Tibial nerve (tissue), 4 donors: Measurements from ENCODE around the gene PTK7. TPM values are rescaled to one million over a fixed set of nuclear protein-coding genes. Genes with fewer than 3 reads are reported as not detected.

ENCODE experiments used
- DNase-seq, 2 donors: peaks; one replicate each; pipeline ENCODE4 v3.0.0-alpha.2; 2019; ENCODE audit warnings: low spot score in 2 of 2
- H3K27ac ChIP-seq, 4 donors: fragments of 200-600 bp; sonication (generic) in 3 of 4; one replicate each; pipeline ENCODE4 v1.5.1; 2017 to 2019; ENCODE audit warnings: mild to moderate bottlenecking in 1 of 4
- H3K27me3 ChIP-seq, 2 donors: fragments of 200-600 bp; sonication (generic) in 1 of 2; one replicate each; pipeline versions ENCODE4 v1.5.1 to v1.6.0; 2017 to 2019
- H3K36me3 ChIP-seq, 3 donors: fragments of 200-600 bp; sonication (generic); one replicate each; pipeline ENCODE4 v1.5.1; 2018 to 2019
- H3K4me1 ChIP-seq, 4 donors: fragments of 200-600 bp; sonication (generic) in 3 of 4; one replicate each; pipeline ENCODE4 v1.5.1; 2017 to 2019
- H3K4me3 ChIP-seq, 4 donors: fragments of 200-600 bp; sonication (generic) in 3 of 4; one replicate each; pipeline ENCODE4 v1.5.1; 2017 to 2019; ENCODE audit warnings: mild to moderate bottlenecking in 1 of 4, moderate library complexity in 1 of 4
- H3K9me3 ChIP-seq, 4 donors: fragments of 200-600 bp; sonication (generic) in 3 of 4; one replicate each; pipeline ENCODE4 v1.5.1; 2017 to 2019
- CTCF ChIP-seq, 5 experiments: fragments of 200-600 bp in 3 of 5; fragments of 450-650 bp in 2 of 5; sonication (generic) in 3 of 5; IDR thresholded peaks; one replicate each; pipeline ENCODE4 v1.5.1; 2016 to 2019; ENCODE audit warnings: antibody characterized with exemption in 5 of 5, mild to moderate bottlenecking in 3 of 5, moderate library complexity in 2 of 5
- EP300 ChIP-seq, 2 donors: sonication (generic); formaldehyde crosslinking; IDR thresholded peaks; one replicate each; pipeline ENCODE4 v1.6.1; 2017; ENCODE audit warnings: antibody characterized with exemption in 2 of 2, mild to moderate bottlenecking in 1 of 2
- POLR2A ChIP-seq, 2 donors: fragments of 450-650 bp; IDR thresholded peaks; one replicate each; pipeline ENCODE4 v1.6.1; 2017; ENCODE audit warnings: antibody characterized with exemption in 2 of 2, mild to moderate bottlenecking in 2 of 2, moderate library complexity in 2 of 2
- WGBS, 2 donors: methylation state at CpG; one replicate each; pipeline ENCODE4 v1.1.5; 2018; 5-methylcytosine and 5-hydroxymethylcytosine counted together
- total RNA-seq, 4 donors: library from RNA; depleted of rRNA; stranded (reverse); fragments of >200 nt; gene quantifications; one replicate each; pipeline ENCODE4 v1.1.0, GENCODE V29; 2016

Gene PTK7
- total RNA-seq, 4 donors from 2014 or later: 1.5 to 5.5 (median 3.9) TPM

GRCh38 chr6:43070028-43070632, 6.0 kb upstream of the PTK7 start:
- no peaks in the 10 kb centered on the region for H3K9me3 ChIP-seq
- peak in 2 of 5 experiments; percentile 25 to 26 for TF ChIP-seq CTCF (IDR thresholded peaks at IDR 0.05)
- TF ChIP-seq POLR2A (IDR thresholded peaks at IDR 0.05): no peak
- no peak for TF ChIP-seq EP300 (IDR thresholded peaks at IDR 0.05)
- no peak overlapping the region for H3K27ac ChIP-seq
- no peak overlapping the region for H3K4me3 ChIP-seq
- H3K36me3 ChIP-seq: peaks cover 3 to 93% (median 6%) of the 10 kb centered on the region in 3 donors
- 60 to 61% methylated on average over 6 of the region's 6 CpGs for WGBS, 2 donors
- peaks cover 0 to 2% of the 10 kb centered on the region in 2 donors for H3K27me3 ChIP-seq
- no peak for DNase-seq
- H3K4me1 ChIP-seq: peaks cover 0 to under 1% (median 0%) of the 10 kb centered on the region in 4 donors

- DNase-seq: no peak
- WGBS, 2 donors: 48 to 70% methylated on average over 3 to 6 of the region's 6 CpGs
- no peak overlapping the region for H3K4me3 ChIP-seq
- peaks cover 0 to 20% (median 3%) of the 10 kb centered on the region in 4 donors for H3K4me1 ChIP-seq
- peaks cover 0 to 27% of the 10 kb centered on the region in 2 donors for H3K27me3 ChIP-seq
- peaks cover 0 to 53% (median 0%) of the 10 kb centered on the region in 3 donors for H3K36me3 ChIP-seq
- TF ChIP-seq CTCF (IDR thresholded peaks at IDR 0.05): no peak
- TF ChIP-seq EP300 (IDR thresholded peaks at IDR 0.05): no peak
- no peak for TF ChIP-seq POLR2A (IDR thresholded peaks at IDR 0.05)
- no peak overlapping the region for H3K27ac ChIP-seq
- H3K9me3 ChIP-seq: no peaks in the 10 kb centered on the region
Observed at GRCh38 chr6:43074847-43075669, 1.1 kb upstream of the PTK7 start.

GRCh38 chr6:43076464-43077332, 584 bp downstream of the PTK7 start:
- Histone ChIP-seq H3K36me3 (peaks cover 0 to 37% (median 0%) of the 10 kb centered on the region in 3 donors), H3K4me1 (peaks cover 0 to 20% (median 3%) of the 10 kb centered on the region in 4 donors), H3K9me3 (no peaks in the 10 kb centered on the region), H3K27me3 (peaks cover 0 to 27% of the 10 kb centered on the region in 2 donors), H3K27ac (peak overlapping the region in 1 of 4 donors; percentile 13), H3K4me3 (peak overlapping the region; percentile 22 to 56 (median 38))
- no peak for DNase-seq
- TF ChIP-seq EP300 (IDR thresholded peaks at IDR 0.05) (no peak), CTCF (IDR thresholded peaks at IDR 0.05) (no peak), POLR2A (IDR thresholded peaks at IDR 0.05) (no peak)
- WGBS, 2 donors: 1 to 2% methylated on average over 42 to 49 of the region's 72 CpGs

- 48 to 49% methylated on average over 8 of the region's 8 CpGs for WGBS, 2 donors
- TF ChIP-seq POLR2A (IDR thresholded peaks at IDR 0.05) (no peak), EP300 (IDR thresholded peaks at IDR 0.05) (no peak), CTCF (IDR thresholded peaks at IDR 0.05) (no peak)
- DNase-seq: no peak
- Histone ChIP-seq H3K9me3 (no peaks in the 10 kb centered on the region), H3K27ac (no peak overlapping the region), H3K4me1 (peaks cover 0 to 20% (median 3%) of the 10 kb centered on the region in 4 donors), H3K36me3 (peaks cover 0 to 30% (median 0%) of the 10 kb centered on the region in 3 donors), H3K27me3 (peaks cover 0 to 27% of the 10 kb centered on the region in 2 donors), H3K4me3 (peak overlapping the region in 2 of 4 donors; percentile 42 to 56)
Observed at GRCh38 chr6:43077333-43077809, 1.3 kb downstream of the PTK7 start.
